Measurements from ENCODE around the gene BTF3. TPM values are rescaled to one million over a fixed set of nuclear protein-coding genes. Genes with fewer than 3 reads are reported as not detected.

BTF3 gene
- total and polyA plus RNA-seq, 2 of the 13 experiments (the other 11 are each of a cell fraction or from before 2014, with no cell fraction given): 557 to 698 TPM

- TF ChIP-seq AHDC1 (CRISPR knock-in tag; IDR thresholded peaks at IDR 0.05; ENCODE audit: borderline replicate concordance) (peak; percentile 44; the same call in 1 of the 2 replicates), BCL6 (CRISPR knock-in tag; IDR thresholded peaks at IDR 0.05) (no peak), SAFB2 (CRISPR knock-in tag; IDR thresholded peaks at IDR 0.05; ENCODE audit: borderline replicate concordance, low read depth) (peak; percentile 62; the same call in 1 of the 2 replicates), MIER2 (CRISPR knock-in tag; IDR thresholded peaks at IDR 0.05) (no peak; the same call in 1 of the 2 replicates), FOXP4 (CRISPR knock-in tag; IDR thresholded peaks at IDR 0.05) (peak; percentile 35; the same call in 1 of the 2 replicates), ZEB1 (IDR thresholded peaks at IDR 0.05; ENCODE audit: insufficient replicate concordance, low read depth) (no peak), ZNF256 (CRISPR knock-in tag; conservative IDR thresholded peaks at IDR 0.05) (peak; percentile 73; the same call in 1 of the 2 replicates), IRX3 (CRISPR knock-in tag; IDR thresholded peaks at IDR 0.05; ENCODE audit: borderline replicate concordance, low read depth) (no peak; the same call in 1 of the 2 replicates), ZC3H13 (CRISPR knock-in tag; IDR thresholded peaks at IDR 0.05) (peak; percentile 68), RNF2 (conservative IDR thresholded peaks at IDR 0.05; ENCODE audit: low read depth) (peak; percentile 63; the same call in 1 of the 2 replicates), ZNF362 (CRISPR knock-in tag; IDR thresholded peaks at IDR 0.05; ENCODE audit: borderline replicate concordance) (peak; percentile 27; the same call in 1 of the 2 replicates), NFKBIZ (CRISPR knock-in tag; IDR thresholded peaks at IDR 0.05) (no peak), HDAC6 (IDR thresholded peaks at IDR 0.05; ENCODE audit: low read depth, low read length) (no peak), ZFP90 (CRISPR knock-in tag; IDR thresholded peaks at IDR 0.05; ENCODE audit: borderline replicate concordance) (peak; percentile 94), ZNF563 (CRISPR knock-in tag; IDR thresholded peaks at IDR 0.05) (peak; percentile 86), JUND (CRISPR knock-in tag; IDR thresholded peaks at IDR 0.05) (no peak; the same call in 1 of the 2 replicates)
These were observed at the start of gene BTF3 (continued) for GRCh38 chr5:73498057-73498992.
